Measurements from ENCODE around the gene FUT1.

GRCh38 chr19:48770266-48770665 is 17.8 kb upstream of the FUT1 start:
- TF ChIP-seq CTCF (IDR thresholded peaks at IDR 0.05) (no peak), EP300 (IDR thresholded peaks at IDR 0.05) (no peak), POLR2A (IDR thresholded peaks at IDR 0.05) (no peak)

All from tibial nerve (tissue), 4 donors.